Measurements from ENCODE around the gene CABP4. TPM values are rescaled to one million over a fixed set of nuclear protein-coding genes. Genes with fewer than 3 reads are reported as not detected.
A peak's percentile ranks its signal among the peaks of the same experiment; 100 is the strongest.
"Not testable (repeated sequence)": the region's sequence is repeated elsewhere in the genome, so short reads cannot be mapped to it uniquely, and the experiment has no call there.

The CABP4 gene
- total RNA-seq, 1 donor from 2014 or later: 1.1 TPM

DNA sequence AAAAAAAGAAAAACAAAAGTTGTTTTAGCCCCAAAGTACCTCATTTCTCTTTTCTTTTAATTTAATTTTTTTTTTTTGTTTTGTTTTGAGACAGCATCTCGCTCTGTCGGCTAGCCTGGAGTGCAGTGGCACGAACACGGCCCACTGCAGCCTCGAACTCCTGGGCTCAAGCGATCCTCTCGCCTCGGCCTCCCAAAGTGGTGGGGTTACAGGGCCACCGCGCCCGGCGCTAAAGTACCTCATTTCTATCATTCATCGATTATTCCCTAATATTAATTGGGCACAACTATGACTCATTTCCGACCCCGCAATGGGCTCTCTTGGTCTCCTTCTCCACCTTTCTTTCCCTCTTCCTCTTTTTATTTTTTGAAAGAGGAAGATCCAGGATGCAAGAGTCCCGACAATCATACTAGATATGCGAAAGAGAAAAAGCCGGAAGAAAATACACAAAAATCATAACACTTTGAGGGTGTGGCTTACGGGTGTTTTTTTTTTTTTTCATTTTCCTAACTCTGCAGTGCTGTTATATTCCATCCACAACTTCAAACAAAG lies 27.2 kb downstream of the CABP4 start:
- no peak for DNase-seq

DNA sequence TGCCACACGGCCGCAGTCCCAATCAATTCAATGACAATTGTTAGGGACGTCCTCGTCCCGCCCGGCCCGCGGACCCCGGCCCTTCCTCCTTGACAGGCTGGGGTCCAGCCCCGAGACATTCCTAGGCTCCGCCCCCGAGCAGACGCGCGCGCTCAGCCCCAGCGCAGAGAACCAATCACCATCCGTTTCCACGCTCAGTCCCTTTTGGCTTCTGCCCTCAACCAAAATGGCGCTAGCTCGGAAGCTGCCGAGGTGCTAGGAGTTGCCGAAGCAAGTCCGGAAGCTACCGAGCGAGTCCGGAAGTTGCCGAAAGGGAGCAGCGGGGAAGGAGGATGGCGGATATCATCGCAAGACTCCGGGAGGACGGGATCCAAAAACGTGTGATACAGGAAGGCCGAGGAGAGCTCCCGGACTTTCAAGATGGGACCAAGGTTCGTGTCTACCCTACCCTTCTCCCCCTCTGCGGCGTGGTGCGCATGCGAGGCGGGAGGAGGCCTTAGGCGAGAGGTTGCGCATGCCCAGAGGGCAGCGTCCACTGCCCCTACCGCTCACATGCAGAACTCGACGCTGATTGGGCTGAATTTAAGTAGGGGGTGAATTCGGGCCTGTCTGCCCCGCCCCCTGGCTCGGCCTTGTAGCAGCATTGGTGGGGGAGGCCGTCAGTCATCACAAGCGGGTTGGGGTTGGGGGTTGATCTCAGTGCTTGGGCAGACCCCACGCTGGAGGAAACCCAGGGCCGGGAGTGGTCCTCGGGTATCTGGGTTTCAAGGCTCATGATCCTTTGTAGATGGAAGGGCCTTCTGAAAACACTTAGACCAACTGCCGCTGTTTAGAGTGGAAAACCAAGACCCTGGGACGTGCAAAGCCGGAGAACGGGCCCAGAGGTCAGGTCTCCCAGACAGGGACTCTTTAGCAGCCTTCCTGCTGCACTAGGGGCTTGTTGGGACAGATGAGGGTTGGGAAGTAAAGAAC lies 28.0 kb downstream of the CABP4 start, which contains the start of gene AIP:
Gene AIP (plus strand): TSS at position 200 of the 972 bp plus-strand sequence. CDS start 133 bp downstream, at position 333.
- peak; percentile 99 for DNase-seq

DNA sequence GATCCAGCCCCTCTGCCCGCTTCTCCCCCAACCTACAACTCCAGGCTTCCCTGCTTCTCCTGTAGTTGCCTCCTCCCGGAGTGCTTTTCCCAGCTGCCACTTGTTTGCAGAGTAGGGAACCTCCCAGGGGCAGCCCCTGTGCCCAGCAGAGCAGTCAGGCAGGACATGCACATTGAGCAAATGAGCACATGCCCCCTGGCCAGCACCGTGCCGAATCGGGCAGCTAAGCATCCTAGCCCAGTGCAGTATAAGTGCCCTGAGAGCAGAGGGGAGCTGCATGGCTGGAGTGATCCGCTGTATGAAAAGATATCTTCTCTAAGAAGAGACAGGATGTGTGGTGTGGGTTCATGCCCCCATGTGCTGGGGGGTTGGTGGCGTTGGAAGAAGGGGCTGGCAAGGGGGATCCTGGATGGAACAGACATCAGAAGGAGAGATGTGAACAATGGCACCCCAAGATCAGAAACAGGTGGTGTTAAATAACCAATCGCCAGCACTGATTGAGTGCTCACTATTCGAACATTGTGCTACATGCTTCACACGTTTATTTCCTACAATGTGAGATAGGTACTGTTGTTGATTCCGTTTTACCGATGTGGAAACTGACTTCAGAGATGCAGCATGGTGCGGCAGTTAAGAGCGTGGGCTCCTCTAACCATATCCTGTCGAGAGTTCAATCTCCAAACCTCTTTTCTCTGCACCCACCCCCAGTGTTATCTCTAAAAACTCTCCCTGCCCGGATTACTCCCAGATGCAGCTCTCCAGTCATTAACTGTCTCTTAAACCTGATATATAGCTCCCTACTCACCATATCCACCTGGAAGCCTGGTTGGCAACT lies 28.9 kb downstream of the CABP4 start:
- no peak for DNase-seq

DNA sequence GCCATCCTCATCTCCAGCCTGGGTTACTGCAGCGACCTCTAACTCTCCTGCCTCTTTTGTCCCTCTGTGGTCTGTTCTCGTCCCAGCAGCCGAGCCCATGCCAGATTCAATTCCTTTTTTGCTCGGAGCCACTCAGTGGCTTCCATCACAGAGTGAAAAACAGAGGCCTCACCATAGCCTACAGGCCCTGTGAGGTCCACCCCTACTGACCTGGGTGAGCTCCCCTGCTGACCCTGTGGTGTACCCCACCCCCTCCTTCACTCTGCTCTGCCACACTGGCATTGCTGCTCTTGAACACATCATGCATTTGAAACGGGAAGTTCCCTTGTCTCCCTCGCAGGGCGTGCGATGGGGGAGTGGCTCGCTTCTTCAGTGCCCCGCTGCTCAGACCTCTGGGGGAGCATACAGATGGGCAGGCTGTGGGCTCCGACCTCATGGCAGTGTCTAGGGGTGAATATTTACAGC lies 29.7 kb downstream of the CABP4 start:
- no peak for DNase-seq

DNA sequence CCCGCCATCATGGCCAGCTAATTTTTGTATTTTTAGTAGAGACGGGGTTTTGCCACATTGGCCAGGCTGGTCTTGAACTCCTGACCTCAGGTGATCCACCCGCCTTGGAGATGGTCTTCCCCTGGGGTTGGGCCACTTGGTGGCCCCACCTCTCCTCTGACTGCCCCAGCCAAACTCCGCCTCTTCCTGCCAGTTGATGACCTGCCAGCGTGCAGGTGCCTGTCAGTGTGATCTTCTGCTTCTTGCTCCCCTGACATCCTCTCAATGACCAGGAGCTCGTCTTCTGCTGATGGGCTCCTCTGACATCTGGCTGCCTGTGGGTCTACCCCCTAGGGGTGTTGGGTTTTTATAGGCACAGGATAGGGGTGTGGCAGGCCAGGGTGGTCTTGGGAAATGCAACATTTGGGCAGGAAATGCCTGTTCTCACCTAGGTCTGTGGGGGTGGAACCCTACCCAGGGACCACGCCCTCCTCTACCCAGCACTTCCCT lies 30.8 kb downstream of the CABP4 start:
- DNase-seq: not testable (repeated sequence)

DNA sequence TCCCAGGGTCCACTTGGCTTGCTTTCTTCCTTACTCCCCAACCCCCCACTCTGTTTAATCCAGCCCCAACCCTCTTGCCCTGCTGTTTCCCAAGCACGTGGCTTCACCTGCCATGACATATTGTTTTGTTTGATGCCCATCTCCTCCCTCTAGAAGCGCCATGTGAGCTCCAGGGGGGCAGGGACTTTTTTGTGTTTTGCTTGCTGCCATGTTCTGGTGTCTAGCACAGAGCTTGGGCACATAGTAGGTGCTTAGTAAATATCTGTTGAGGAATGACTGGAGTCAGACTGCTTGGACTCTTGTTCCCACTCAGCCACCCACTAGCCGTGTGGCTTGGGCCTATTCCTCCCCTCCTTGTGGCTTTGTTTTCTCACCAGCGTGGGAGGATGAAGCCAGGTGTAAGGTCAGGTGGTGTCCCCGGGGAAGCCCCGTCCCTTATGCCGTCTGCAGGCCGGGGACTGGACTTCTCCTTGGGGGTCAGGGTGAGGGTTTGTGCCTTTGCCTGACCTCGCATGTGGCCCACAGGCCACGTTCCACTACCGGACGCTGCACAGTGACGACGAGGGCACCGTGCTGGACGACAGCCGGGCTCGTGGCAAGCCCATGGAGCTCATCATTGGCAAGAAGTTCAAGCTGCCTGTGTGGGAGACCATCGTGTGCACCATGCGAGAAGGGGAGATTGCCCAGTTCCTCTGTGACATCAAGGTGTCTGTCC lies 31.5 kb downstream of the CABP4 start:
- no peak for DNase-seq

DNA sequence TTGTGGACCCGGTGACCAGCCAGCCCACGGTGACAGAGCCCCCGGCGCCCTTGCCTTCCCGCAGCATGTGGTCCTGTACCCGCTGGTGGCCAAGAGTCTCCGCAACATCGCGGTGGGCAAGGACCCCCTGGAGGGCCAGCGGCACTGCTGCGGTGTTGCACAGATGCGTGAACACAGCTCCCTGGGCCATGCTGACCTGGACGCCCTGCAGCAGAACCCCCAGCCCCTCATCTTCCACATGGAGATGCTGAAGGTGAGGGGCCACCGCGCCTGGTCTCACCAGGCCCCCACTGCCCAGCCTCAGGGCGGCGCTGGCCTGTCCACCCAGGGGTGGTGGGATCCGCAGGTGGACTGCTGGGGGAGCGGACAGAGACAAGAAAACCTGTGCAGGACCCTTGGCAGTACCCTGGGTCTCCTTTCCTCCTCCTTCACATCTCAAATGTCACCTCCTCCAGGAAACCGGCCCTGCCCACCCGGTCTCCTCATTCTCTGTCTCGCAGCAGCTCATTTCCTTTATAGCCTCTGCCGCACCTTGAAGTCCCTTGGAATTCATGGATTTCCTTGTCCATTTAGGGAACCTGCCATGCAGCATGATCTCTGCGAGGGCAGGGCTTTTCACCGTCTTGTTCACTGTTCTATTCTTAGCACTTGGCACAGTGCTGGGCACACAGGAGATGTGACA lies 34.2 kb downstream of the CABP4 start:
- DNase-seq: no peak

DNA sequence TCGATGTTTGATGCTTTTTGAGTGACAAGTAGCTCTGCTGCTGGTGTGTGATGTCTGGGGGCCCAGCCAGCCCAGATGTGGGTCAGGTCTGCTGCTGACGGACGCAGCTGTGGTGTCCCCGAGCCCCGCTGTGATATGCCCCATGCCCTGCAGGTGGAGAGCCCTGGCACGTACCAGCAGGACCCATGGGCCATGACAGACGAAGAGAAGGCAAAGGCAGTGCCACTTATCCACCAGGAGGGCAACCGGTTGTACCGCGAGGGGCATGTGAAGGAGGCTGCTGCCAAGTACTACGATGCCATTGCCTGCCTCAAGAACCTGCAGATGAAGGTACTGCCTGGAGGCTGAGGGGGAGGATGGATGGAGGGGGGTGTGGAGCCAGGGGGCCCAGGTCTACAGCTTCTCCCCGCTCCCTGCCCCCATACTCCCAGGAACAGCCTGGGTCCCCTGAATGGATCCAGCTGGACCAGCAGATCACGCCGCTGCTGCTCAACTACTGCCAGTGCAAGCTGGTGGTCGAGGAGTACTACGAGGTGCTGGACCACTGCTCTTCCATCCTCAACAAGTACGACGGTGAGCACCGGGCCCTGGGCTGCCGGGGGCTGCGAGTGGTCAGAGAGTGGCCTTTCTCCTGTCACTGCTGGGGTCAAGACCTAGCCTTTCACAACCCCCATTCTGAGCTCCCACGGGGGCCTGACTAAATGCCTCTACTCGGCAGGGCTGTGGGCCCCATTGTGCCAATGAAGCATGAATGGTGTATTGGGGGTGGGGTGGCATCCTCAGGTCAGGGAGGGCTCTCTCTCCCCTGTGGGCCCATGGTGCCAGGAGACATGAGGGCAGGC lies 35.0 kb downstream of the CABP4 start:
- DNase-seq: no peak

DNA sequence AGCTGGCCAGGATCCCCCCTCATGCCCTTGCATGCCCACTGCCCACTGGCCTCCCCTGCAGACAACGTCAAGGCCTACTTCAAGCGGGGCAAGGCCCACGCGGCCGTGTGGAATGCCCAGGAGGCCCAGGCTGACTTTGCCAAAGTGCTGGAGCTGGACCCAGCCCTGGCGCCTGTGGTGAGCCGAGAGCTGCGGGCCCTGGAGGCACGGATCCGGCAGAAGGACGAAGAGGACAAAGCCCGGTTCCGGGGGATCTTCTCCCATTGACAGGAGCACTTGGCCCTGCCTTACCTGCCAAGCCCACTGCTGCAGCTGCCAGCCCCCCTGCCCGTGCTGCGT lies 35.5 kb downstream of the CABP4 start:
- no peak for DNase-seq

DNA sequence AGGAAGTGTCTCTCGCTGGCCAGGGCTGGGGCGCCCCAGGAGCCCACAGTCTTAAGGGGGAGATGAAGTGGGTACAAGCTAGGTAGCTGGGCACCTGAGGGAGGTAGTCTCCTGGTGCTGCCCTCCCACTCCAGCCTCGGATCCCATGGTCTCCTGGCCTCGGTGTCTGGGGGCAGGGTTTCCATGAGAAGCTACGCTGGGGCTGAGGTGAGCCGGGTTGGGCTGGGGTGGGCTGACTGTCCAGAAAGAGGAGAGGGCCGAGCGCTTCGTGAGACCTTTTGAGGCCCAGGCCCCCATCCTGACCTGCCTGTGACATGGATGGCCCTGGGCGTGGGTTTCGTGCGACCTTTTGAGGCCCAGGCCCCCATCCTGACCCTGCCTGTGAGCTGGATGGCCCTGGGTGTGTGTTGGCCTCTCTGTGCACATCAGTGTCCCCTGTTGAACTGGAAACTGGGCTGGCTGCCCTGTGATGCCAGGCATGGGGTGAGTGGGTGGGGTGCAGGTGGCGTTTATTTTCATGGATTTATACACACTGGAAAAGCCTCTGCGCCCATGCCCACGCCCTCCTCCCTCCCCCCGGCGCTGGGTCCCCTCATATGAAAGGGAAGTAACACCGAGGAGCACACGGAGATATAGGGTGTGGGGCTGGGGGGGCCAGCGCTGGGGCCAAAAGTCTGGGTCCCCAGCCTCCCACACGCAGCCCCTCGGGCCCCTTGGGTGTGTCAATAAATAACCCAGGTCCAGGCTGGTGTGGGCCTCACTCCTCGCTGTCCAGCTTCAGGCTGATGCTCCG lies 36.3 kb downstream of the CABP4 start:
- DNase-seq: no peak

DNA sequence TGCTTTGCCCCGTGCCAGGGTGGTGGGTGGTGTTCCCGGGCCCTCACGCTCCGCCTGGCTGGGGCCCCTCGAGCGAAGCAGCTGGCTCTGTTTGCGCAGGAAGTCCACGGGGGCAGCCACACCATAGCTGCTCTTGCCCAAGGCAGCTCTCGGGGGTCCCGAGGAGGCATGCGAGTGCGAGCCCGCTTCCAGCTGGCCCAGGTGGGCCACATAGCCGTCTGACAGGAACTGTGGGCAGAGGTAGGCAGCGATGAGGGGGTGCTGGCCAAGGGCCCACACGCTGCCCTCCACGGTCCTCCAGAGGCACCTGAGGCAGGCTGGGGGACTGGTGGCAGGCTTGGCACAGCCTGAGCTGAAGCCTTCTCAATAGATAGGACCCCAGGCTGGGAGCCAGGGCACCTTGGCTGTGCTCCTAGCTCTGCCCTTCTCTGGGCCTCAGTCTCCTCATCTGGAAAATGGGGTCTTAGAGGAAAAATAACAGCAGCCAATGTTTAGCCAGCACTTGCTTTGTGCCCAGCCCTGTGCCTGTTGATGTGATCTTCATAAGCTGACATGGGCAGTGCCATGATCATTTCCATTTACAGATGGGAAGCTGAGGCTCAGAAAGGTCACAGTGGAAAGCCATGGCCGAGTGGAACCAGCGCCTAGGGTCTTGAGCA lies 37.0 kb downstream of the CABP4 start:
- no peak for DNase-seq

DNA sequence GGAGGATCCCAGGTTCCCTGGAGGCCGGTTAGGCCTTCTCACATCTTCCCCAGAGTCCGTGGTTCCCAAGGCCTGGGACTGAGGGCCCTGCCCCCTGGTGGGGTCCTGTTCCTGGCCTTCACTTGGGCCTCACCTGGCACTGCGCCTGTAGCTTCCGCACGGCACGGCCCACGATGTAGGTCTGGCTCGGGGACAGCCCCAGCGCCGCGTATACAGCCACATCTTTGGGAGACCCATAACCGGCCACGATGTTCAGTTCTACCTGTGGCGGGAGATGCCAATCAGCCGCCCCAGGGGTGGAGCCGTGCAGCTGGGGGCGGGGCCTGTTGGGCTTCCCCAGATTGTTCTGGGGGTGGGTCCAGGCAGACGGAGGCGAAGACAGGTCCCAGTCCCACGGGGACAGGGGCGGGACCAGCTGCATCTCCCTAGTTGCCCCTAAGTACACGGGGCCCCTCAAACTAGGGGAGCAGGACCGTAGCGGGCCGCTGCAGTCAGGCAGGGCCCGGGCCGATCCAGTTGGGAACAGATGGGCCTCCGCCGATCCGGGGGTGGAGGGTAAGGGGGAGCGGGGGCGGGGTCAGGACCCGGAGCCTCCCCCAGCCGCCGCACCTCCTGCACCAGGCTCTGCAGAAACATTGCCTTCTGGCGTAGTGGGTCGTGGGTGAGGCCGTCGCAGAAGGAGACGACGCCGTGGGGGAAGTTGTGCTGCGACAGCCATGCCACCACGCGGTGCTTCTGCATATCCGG lies 37.8 kb downstream of the CABP4 start:
- no peak for DNase-seq

DNA sequence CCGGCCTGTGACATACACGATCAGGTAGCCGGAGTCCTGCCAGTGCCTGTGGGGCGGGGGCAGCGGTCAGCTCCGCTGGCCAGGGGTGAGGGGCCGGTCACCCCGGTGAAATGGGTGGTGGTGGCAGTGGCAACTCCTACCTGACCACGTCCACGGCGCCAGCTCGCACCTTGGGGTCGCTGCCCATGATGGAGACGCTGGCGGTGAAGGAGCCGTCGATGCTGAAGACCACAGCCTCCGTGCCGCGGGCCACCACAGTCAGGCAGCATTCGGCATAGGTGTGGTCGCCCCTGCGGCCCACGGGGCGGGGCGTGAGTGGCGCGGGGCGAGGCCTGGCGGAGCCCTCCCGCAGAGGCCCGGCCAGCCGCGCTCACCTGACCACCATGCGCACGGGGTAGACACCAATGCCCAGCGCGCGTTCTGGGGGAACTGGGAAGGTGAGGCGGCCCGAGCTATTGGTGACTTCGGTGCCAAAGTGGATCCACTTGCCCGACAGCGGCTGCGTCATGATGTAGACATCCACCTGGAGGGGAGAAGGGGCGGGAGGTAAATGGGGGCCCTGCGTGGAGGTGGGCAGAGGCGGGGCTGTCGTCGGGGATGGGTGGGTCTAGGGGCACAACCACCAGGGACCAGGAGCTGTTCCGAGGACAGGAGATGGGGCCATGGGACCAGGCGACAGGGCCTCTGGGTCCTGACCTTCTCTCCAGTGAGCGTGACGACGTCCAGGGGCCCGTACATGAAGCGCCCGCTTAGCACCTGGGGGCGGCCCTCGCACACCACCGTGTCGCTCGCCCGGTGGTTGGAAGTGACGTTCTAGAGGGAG lies 38.6 kb downstream of the CABP4 start:
- no peak for DNase-seq

DNA sequence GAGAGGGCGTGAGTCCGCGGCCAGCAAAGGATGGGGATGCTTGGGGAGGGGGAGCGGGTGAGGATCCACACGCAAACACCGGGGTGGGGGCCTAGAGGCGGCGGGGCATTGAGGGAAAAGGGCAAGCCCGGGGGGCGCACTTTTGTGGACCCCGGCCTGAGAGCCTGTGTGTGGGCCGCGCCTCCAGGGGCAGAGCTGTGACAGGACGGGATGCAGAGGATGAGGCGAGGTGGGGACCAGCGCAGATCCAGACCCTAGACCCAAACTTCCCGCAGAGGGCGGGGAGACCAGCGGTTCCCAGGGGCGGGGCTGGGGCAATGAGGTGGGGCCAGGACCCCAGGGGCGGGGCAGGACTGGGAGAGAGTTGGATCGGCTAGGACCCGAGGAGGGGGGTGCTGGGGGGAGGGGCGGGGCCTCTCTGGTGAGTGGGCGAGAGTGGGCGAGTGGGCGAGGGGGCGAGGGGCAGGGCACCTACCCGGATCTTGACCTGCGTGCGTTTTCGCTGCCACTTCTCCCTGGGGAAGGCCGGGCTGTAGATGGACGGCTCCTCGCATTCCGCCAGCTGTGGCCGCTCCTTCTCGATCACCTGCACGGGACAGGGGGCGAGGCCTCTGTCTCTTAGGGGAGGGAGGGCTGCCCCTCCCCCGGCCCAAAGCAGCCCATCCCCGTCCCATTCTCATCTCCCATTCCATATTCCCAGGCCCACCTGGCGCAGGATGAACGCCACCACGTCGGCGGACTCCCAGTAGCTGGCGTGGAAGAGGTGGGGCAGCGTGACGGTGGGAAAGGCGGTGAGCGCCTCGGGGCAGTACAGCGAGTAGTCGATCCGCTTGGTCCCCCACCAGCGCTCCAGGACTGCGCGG lies 39.4 kb downstream of the CABP4 start:
- DNase-seq: no peak

DNA sequence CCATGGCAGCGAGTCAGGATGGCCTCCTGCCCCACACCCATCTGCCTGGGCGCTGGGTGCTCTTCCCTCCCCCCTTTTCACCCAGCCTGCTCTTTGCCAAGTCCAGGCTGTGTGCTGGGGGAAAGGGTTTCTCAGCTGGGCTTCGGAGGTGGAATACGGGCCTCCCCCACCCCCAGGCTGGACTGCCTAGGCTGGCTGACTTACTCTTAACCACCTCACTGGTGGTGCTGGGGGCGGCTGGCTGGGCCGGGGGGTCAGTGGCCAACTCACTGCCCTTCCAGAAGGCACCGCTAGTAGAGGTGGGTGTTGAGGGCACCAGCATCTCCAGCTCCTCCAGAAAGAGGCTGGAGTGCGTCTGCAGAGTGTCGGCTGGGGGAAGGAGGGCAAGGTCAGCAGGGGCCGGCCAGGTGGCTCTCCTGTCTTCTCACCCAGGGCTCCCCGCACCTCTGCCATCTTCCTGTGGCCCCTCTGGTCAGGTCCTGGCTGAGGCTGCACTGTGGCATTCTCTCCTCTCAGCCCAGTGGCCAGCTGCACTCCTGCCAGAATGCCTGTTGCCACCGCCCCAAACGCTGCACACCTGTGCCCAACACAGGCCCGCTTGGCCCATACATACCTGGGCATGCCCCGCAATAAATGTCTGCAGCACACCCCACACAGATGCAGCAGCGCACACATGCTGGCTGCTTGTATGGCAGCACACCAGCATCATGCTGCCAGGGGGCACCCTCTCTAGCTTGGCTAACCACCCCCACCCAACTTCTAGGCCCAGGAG lies 40.3 kb downstream of the CABP4 start:
- no peak for DNase-seq

Data from tongue (tissue), 2 donors.